Measurements from ENCODE around the gene GABARAP.

GABARAP gene

GRCh38 chr17:7239091-7240027 lies 2.9 kb downstream of the GABARAP start, which contains the start of gene PHF23:
TSS of gene PHF23 (minus strand) at chr17:7239457. CDS start at chr17:7239279, 178 bp downstream.
- peak; percentile 99 for DNase-seq

- no peak for DNase-seq
These were observed 3.7 kb downstream of the GABARAP start for GRCh38 chr17:7238420-7239090.

GRCh38 chr17:7237761-7238419 lies 4.4 kb downstream of the GABARAP start:
- DNase-seq: no peak

GRCh38 chr17:7237266-7237760 lies 4.9 kb downstream of the GABARAP start:
- DNase-seq: no peak

- no peak for DNase-seq
These were observed 5.4 kb downstream of the GABARAP start for GRCh38 chr17:7236808-7237207.

GRCh38 chr17:7235693-7236665 lies 6.3 kb downstream of the GABARAP start:
- no peak for DNase-seq

- peak; percentile 94 for DNase-seq
These were observed 7.9 kb downstream of the GABARAP start, which contains the start of gene DVL2 for GRCh38 chr17:7234083-7234951. TSS of gene DVL2 (minus strand) at chr17:7234517. CDS start at chr17:7234262, 255 bp downstream.

- DNase-seq: peak; percentile 62
These were observed 8.6 kb downstream of the GABARAP start for GRCh38 chr17:7233701-7234082.

- DNase-seq: no peak
These were observed 10.1 kb downstream of the GABARAP start for GRCh38 chr17:7232114-7232513.

GRCh38 chr17:7229504-7229903 lies 12.7 kb downstream of the GABARAP start:
- DNase-seq: no peak

- DNase-seq: no peak
These were observed 13.3 kb downstream of the GABARAP start for GRCh38 chr17:7228920-7229319.

GRCh38 chr17:7226721-7227710 lies 15.2 kb downstream of the GABARAP start:
- DNase-seq: no peak

- DNase-seq: no peak
These were observed 16.4 kb downstream of the GABARAP start for GRCh38 chr17:7225711-7226331.

- DNase-seq: no peak
These were observed 17.6 kb downstream of the GABARAP start for GRCh38 chr17:7224661-7225111.

GRCh38 chr17:7224110-7224509 lies 18.1 kb downstream of the GABARAP start:
- no peak for DNase-seq

- no peak for DNase-seq
These were observed 18.9 kb downstream of the GABARAP start for GRCh38 chr17:7223375-7223774.

- no peak for DNase-seq
These were observed 19.3 kb downstream of the GABARAP start for GRCh38 chr17:7222972-7223292.

GRCh38 chr17:7222093-7222971 lies 19.9 kb downstream of the GABARAP start:
- DNase-seq: no peak

Measured in DMS79 treated with DMSO at 0.1 percent for 48 hours (cell line).